RPMI8226 (cell line): ENCODE measurements around the gene AFAP1.
"Not testable (repeated sequence)": the region's sequence is repeated elsewhere in the genome, so short reads cannot be mapped to it uniquely, and the experiment has no call there.

Experiments used
- DNase-seq: peaks from one replicate; pipeline ENCODE4 v3.0.0-alpha.2; 2015

Gene AFAP1

GRCh38 chr4:7945709-7946380 is 6.2 kb upstream of the AFAP1 start:
- no peak for DNase-seq

- DNase-seq: no peak
Measured at GRCh38 chr4:7944599-7945220, 5.0 kb upstream of the AFAP1 start.

GRCh38 chr4:7943688-7944087 is 4.0 kb upstream of the AFAP1 start:
- DNase-seq: not testable (repeated sequence)

GRCh38 chr4:7943211-7943610 is 3.5 kb upstream of the AFAP1 start:
- DNase-seq: no peak

- DNase-seq: no peak
Measured at GRCh38 chr4:7941965-7942496, 2.4 kb upstream of the AFAP1 start.

- DNase-seq: no peak
Measured at GRCh38 chr4:7941111-7941964, 1.7 kb upstream of the AFAP1 start.

GRCh38 chr4:7938609-7939376 is 868 bp downstream of the AFAP1 start:
- no peak for DNase-seq

GRCh38 chr4:7938266-7938608 is 1.4 kb downstream of the AFAP1 start:
- no peak for DNase-seq

GRCh38 chr4:7937006-7937405 is 2.7 kb downstream of the AFAP1 start:
- no peak for DNase-seq

- DNase-seq: no peak
Measured at GRCh38 chr4:7933651-7934510, 5.8 kb downstream of the AFAP1 start.

- DNase-seq: no peak
Measured at GRCh38 chr4:7932287-7932686, 7.4 kb downstream of the AFAP1 start.

GRCh38 chr4:7929118-7929951 is 10.3 kb downstream of the AFAP1 start:
- DNase-seq: no peak

GRCh38 chr4:7928711-7929110 is 10.9 kb downstream of the AFAP1 start:
- no peak for DNase-seq

- DNase-seq: no peak
Measured at GRCh38 chr4:7926822-7927221, 12.8 kb downstream of the AFAP1 start.

- no peak for DNase-seq
Measured at GRCh38 chr4:7924570-7924969, 15.1 kb downstream of the AFAP1 start.

GRCh38 chr4:7924163-7924562 is 15.5 kb downstream of the AFAP1 start:
- DNase-seq: no peak

GRCh38 chr4:7922466-7922865 is 17.2 kb downstream of the AFAP1 start:
- no peak for DNase-seq

GRCh38 chr4:7918981-7919380 is 20.7 kb downstream of the AFAP1 start:
- DNase-seq: no peak

- DNase-seq: not testable (repeated sequence)
Measured at GRCh38 chr4:7918187-7918586, 21.5 kb downstream of the AFAP1 start.

- DNase-seq: no peak
Measured at GRCh38 chr4:7917669-7918068, 22.0 kb downstream of the AFAP1 start.

GRCh38 chr4:7915875-7916242 is 23.8 kb downstream of the AFAP1 start:
- no peak for DNase-seq
